ENCODE results near the gene RASGRF1.

The RASGRF1 gene

GRCh38 chr15:78989701-78990240, 100.8 kb downstream of the RASGRF1 start:
- in situ Hi-C loops (cut with MboI; ENCODE audit: low sequenced_read_pairs): no loop called here

GRCh38 chr15:78988361-78988911, 102.1 kb downstream of the RASGRF1 start:
- in situ Hi-C loops (cut with MboI; ENCODE audit: low sequenced_read_pairs): no loop called here

GRCh38 chr15:78987556-78988360, 102.8 kb downstream of the RASGRF1 start:
- in situ Hi-C loops (cut with MboI; ENCODE audit: low sequenced_read_pairs): no loop called here

- in situ Hi-C loops (cut with MboI; ENCODE audit: low sequenced_read_pairs): no loop called here
Measured at GRCh38 chr15:78985859-78986475, 104.6 kb downstream of the RASGRF1 start.

- in situ Hi-C loops (cut with MboI; ENCODE audit: low sequenced_read_pairs): no loop called here
Measured at GRCh38 chr15:78984041-78984440, 106.5 kb downstream of the RASGRF1 start.

- in situ Hi-C loops (cut with MboI; ENCODE audit: low sequenced_read_pairs): no loop called here
Measured at GRCh38 chr15:78983146-78983918, 107.2 kb downstream of the RASGRF1 start.

- in situ Hi-C loops (cut with MboI; ENCODE audit: low sequenced_read_pairs): no loop called here
Measured at GRCh38 chr15:78982736-78983135, 107.8 kb downstream of the RASGRF1 start.

- in situ Hi-C loops (cut with MboI; ENCODE audit: low sequenced_read_pairs): no loop called here
Measured at GRCh38 chr15:78981532-78982313, 108.9 kb downstream of the RASGRF1 start.

GRCh38 chr15:78979456-78980320, 110.9 kb downstream of the RASGRF1 start:
- in situ Hi-C loops (cut with MboI; ENCODE audit: low sequenced_read_pairs): no loop called here

GRCh38 chr15:78978601-78979179, 111.9 kb downstream of the RASGRF1 start:
- in situ Hi-C loops (cut with MboI; ENCODE audit: low sequenced_read_pairs): no loop called here

GRCh38 chr15:78977591-78978347, 112.8 kb downstream of the RASGRF1 start:
- in situ Hi-C loops (cut with MboI; ENCODE audit: low sequenced_read_pairs): no loop called here

GRCh38 chr15:78977091-78977571, 113.4 kb downstream of the RASGRF1 start:
- in situ Hi-C loops (cut with MboI; ENCODE audit: low sequenced_read_pairs): no loop called here

- in situ Hi-C loops (cut with MboI; ENCODE audit: low sequenced_read_pairs): no loop called here
Measured at GRCh38 chr15:78976691-78977090, 113.9 kb downstream of the RASGRF1 start.

- in situ Hi-C loops (cut with MboI; ENCODE audit: low sequenced_read_pairs): no loop called here
Measured at GRCh38 chr15:78974272-78974918, 116.2 kb downstream of the RASGRF1 start.

- in situ Hi-C loops (cut with MboI; ENCODE audit: low sequenced_read_pairs): no loop called here
Measured at GRCh38 chr15:78969687-78970349, 120.8 kb downstream of the RASGRF1 start.

- in situ Hi-C loops (cut with MboI; ENCODE audit: low sequenced_read_pairs): no loop called here
Measured at GRCh38 chr15:78968539-78969271, 121.9 kb downstream of the RASGRF1 start.
